ENCODE results near the gene BACH2.

BACH2 gene

GRCh38 chr6:90173262-90173925 is 123.2 kb downstream of the BACH2 start:
- Histone ChIP-seq H3K79me2 (ENCODE audit: control insufficient read depth, low read length) (peaks cover 100% of the 10 kb centered on the region), H3K36me3 (ENCODE audit: control insufficient read depth, low read length) (peaks cover 91% of the 10 kb centered on the region)

DNA sequence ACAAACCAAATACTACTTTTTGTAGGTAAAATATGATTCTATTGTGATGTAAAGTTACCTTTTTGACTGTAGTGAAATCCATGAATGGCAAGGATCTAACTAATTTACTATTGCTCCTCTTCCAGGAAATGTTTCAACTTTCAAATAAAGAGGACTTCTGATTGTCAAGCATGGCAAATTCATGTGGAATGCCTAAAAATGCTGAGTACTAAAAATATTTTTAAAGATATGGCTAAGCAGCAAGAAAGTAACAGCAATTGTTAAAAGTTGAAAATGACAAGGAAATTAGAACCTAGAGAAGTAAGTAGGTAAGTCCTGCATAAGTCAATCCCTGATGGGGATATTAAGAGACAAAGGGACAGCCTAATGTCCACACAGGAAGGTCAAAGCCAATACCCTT is 126.0 kb downstream of the BACH2 start:
- peaks cover 44% of the 10 kb centered on the region for H4K20me1 ChIP-seq (ENCODE audit: control insufficient read depth, insufficient read depth, low read depth, low read length)
- no peak for TF ChIP-seq EZH2phosphoT487 (IDR thresholded peaks at IDR 0.05; ENCODE audit: borderline replicate concordance, low read length)
- TF ChIP-seq, protein P1, sequence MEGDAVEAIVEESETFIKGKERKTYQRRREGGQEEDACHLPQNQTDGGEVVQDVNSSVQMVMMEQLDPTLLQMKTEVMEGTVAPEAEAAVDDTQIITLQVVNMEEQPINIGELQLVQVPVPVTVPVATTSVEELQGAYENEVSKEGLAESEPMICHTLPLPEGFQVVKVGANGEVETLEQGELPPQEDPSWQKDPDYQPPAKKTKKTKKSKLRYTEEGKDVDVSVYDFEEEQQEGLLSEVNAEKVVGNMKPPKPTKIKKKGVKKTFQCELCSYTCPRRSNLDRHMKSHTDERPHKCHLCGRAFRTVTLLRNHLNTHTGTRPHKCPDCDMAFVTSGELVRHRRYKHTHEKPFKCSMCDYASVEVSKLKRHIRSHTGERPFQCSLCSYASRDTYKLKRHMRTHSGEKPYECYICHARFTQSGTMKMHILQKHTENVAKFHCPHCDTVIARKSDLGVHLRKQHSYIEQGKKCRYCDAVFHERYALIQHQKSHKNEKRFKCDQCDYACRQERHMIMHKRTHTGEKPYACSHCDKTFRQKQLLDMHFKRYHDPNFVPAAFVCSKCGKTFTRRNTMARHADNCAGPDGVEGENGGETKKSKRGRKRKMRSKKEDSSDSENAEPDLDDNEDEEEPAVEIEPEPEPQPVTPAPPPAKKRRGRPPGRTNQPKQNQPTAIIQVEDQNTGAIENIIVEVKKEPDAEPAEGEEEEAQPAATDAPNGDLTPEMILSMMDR (IDR thresholded peaks at IDR 0.05; ENCODE audit: low read depth, low read length, poor library complexity, severe bottlenecking) = no peak

More at GRCh38 chr6:90173262-90173925, 123.2 kb downstream of the BACH2 start:
- peak overlapping the region; percentile 12; the same call in 1 of the 2 replicates for H3K4me2 ChIP-seq (ENCODE audit: low read length)
- peaks cover 52% of the 10 kb centered on the region for H4K20me1 ChIP-seq (ENCODE audit: control insufficient read depth, insufficient read depth, low read depth, low read length)
- TF ChIP-seq, protein P1 (IDR thresholded peaks at IDR 0.05; ENCODE audit: low read depth, low read length, poor library complexity, severe bottlenecking) = no peak
- TF ChIP-seq EZH2phosphoT487 (IDR thresholded peaks at IDR 0.05; ENCODE audit: borderline replicate concordance, low read length) = no peak
- H3K9me3 ChIP-seq (ENCODE audit: control insufficient read depth, insufficient read depth, low read length) = no peaks in the 10 kb centered on the region
- H3K9me2 ChIP-seq (replicated peaks; ENCODE audit: control insufficient read depth, low read length) = no peaks in the 10 kb centered on the region
- H3K4me3 ChIP-seq (ENCODE audit: low read length) = no peak overlapping the region
- peaks cover 98% of the 10 kb centered on the region for H3K4me1 ChIP-seq (ENCODE audit: control insufficient read depth, low read length)
- H3F3A ChIP-seq (ENCODE audit: control insufficient read depth, insufficient read depth) = peaks cover 54% of the 10 kb centered on the region
- no peak overlapping the region for H3K27ac ChIP-seq (ENCODE audit: low read depth, low read length)
- H3K27me3 ChIP-seq (ENCODE audit: control insufficient read depth, low read length) = no peaks in the 10 kb centered on the region

DNA sequence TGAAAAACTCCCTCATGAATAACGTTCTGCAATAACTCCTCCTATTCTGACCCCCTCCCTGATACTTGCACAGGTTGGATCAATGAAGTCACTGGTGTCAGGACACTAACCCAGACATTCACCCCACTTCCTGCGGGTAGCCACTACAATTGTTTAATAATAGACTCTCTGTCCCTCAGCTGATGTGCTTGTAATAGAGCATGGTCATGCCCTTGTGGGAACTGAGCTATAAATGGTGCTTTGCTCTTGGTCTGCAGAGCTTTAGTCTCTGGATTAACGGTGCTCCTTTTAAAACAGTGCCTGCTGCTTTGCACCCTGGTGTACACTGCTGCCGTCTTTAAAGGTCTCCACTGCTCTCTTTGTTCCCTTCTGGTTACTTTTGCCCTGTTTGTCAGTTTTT is 127.3 kb downstream of the BACH2 start:
- H3K36me3 ChIP-seq (ENCODE audit: control insufficient read depth, low read length) = peaks cover 68% of the 10 kb centered on the region
- no peaks in the 10 kb centered on the region for H3K27me3 ChIP-seq (ENCODE audit: control insufficient read depth, low read length)
- peaks cover 83% of the 10 kb centered on the region for H3K4me1 ChIP-seq (ENCODE audit: control insufficient read depth, low read length)
- H4K20me1 ChIP-seq (ENCODE audit: control insufficient read depth, insufficient read depth, low read depth, low read length) = peaks cover 43% of the 10 kb centered on the region
- H3K4me2 ChIP-seq (ENCODE audit: low read length) = peak overlapping the region; percentile 17
- peak overlapping the region; percentile 22; the same call in 1 of the 2 replicates for H3K27ac ChIP-seq (ENCODE audit: low read depth, low read length)
- no peak overlapping the region for H3K4me3 ChIP-seq (ENCODE audit: low read length)
- peaks cover 44% of the 10 kb centered on the region for H3F3A ChIP-seq (ENCODE audit: control insufficient read depth, insufficient read depth)
- TF ChIP-seq, protein P1 (IDR thresholded peaks at IDR 0.05; ENCODE audit: low read depth, low read length, poor library complexity, severe bottlenecking) = no peak
- TF ChIP-seq EZH2phosphoT487 (IDR thresholded peaks at IDR 0.05; ENCODE audit: borderline replicate concordance, low read length) = no peak
- H3K9me3 ChIP-seq (ENCODE audit: control insufficient read depth, insufficient read depth, low read length) = no peaks in the 10 kb centered on the region
- peaks cover 94% of the 10 kb centered on the region for H3K79me2 ChIP-seq (ENCODE audit: control insufficient read depth, low read length)
- no peaks in the 10 kb centered on the region for H3K9me2 ChIP-seq (replicated peaks; ENCODE audit: control insufficient read depth, low read length)

More for the DNA sequence above, 126.0 kb downstream of the BACH2 start:
- H3K4me3 ChIP-seq (ENCODE audit: low read length) = no peak overlapping the region
- peak overlapping the region; percentile 18 for H3K4me2 ChIP-seq (ENCODE audit: low read length)
- peaks cover 56% of the 10 kb centered on the region for H3F3A ChIP-seq (ENCODE audit: control insufficient read depth, insufficient read depth)
- no peak overlapping the region; the same call in 1 of the 2 replicates for H3K27ac ChIP-seq (ENCODE audit: low read depth, low read length)
- peaks cover 100% of the 10 kb centered on the region for H3K79me2 ChIP-seq (ENCODE audit: control insufficient read depth, low read length)
- H3K4me1 ChIP-seq (ENCODE audit: control insufficient read depth, low read length) = peaks cover 94% of the 10 kb centered on the region
- no peaks in the 10 kb centered on the region for H3K27me3 ChIP-seq (ENCODE audit: control insufficient read depth, low read length)
- H3K9me2 ChIP-seq (replicated peaks; ENCODE audit: control insufficient read depth, low read length) = no peaks in the 10 kb centered on the region
- no peaks in the 10 kb centered on the region for H3K9me3 ChIP-seq (ENCODE audit: control insufficient read depth, insufficient read depth, low read length)
- peaks cover 79% of the 10 kb centered on the region for H3K36me3 ChIP-seq (ENCODE audit: control insufficient read depth, low read length)
